ENCODE results near the gene MYH14.

GRCh38 chr19:50162988-50163387 is 40.4 kb upstream of the MYH14 start, which contains the start of gene IZUMO2:
- TF ChIP-seq CTCF (IDR thresholded peaks at IDR 0.05; ENCODE audit: insufficient read depth, low read depth, low read length) (no peak), EZH2 (IDR thresholded peaks at IDR 0.05; ENCODE audit: insufficient read depth, low read length) (no peak)
